GM19467 (cell line): ENCODE data around the gene ZFPM1.

Experiments
- ATAC-seq: cut with Tn5 transposase; IDR thresholded peaks from one replicate; pipeline ENCODE4 v1.9.1; 2021; ENCODE audit warnings: mild to moderate bottlenecking, moderate library complexity; ENCODE audit not compliant: unreplicated experiment

Gene ZFPM1

GRCh38 chr16:88536971-88537751 is 84.1 kb downstream of the ZFPM1 start:
- ATAC-seq, result no peak

GRCh38 chr16:88537859-88538258 is 84.8 kb downstream of the ZFPM1 start:
- ATAC-seq, result no peak

GRCh38 chr16:88538366-88539060 is 85.4 kb downstream of the ZFPM1 start:
- ATAC-seq, result no peak

- no peak for ATAC-seq
Observed at GRCh38 chr16:88539261-88539651, 86.2 kb downstream of the ZFPM1 start.

GRCh38 chr16:88539652-88540345 is 86.7 kb downstream of the ZFPM1 start:
- ATAC-seq, result no peak

GRCh38 chr16:88540346-88540977 is 87.4 kb downstream of the ZFPM1 start:
- ATAC-seq, result no peak

- no peak for ATAC-seq
Observed at GRCh38 chr16:88541831-88542616, 88.9 kb downstream of the ZFPM1 start.

- ATAC-seq, result no peak
Observed at GRCh38 chr16:88543230-88543813, 90.2 kb downstream of the ZFPM1 start.

- ATAC-seq, result no peak
Observed at GRCh38 chr16:88545781-88546180, 92.7 kb downstream of the ZFPM1 start.

GRCh38 chr16:88548131-88548874 is 95.2 kb downstream of the ZFPM1 start:
- ATAC-seq, result no peak

- no peak for ATAC-seq
Observed at GRCh38 chr16:88548985-88549384, 95.9 kb downstream of the ZFPM1 start.

GRCh38 chr16:88549671-88550245 is 96.7 kb downstream of the ZFPM1 start:
- no peak for ATAC-seq

- ATAC-seq, result no peak
Observed at GRCh38 chr16:88550246-88550661, 97.2 kb downstream of the ZFPM1 start.

GRCh38 chr16:88552166-88552565 is 99.1 kb downstream of the ZFPM1 start:
- ATAC-seq, result no peak

GRCh38 chr16:88552815-88553214 is 99.7 kb downstream of the ZFPM1 start:
- no peak for ATAC-seq

- no peak for ATAC-seq
Observed at GRCh38 chr16:88553739-88554138, 100.7 kb downstream of the ZFPM1 start.

GRCh38 chr16:88554711-88555264 is 101.7 kb downstream of the ZFPM1 start:
- no peak for ATAC-seq

GRCh38 chr16:88556294-88556988 is 103.4 kb downstream of the ZFPM1 start:
- no peak for ATAC-seq
